DOHH2 (cell line): ENCODE measurements around the gene IFNLR1.

ENCODE experiments used
- CTCF ChIP-seq: fragments of 200-600 bp; sonication (generic); IDR thresholded peaks from one replicate; pipeline ENCODE4 v1.5.1; 2014; ENCODE audit warnings: antibody characterized with exemption, mild to moderate bottlenecking, low read depth, low read length; ENCODE audit not compliant: poor library complexity, severe bottlenecking
- EZH2phosphoT487 ChIP-seq: fragments of 200-600 bp; sonication (generic); IDR thresholded peaks from 2 replicates; pipeline ENCODE4 v1.6.1; 2017; ENCODE audit warnings: borderline replicate concordance, mild to moderate bottlenecking, antibody characterized with exemption, low read length, moderate library complexity, mixed read lengths

DNA sequence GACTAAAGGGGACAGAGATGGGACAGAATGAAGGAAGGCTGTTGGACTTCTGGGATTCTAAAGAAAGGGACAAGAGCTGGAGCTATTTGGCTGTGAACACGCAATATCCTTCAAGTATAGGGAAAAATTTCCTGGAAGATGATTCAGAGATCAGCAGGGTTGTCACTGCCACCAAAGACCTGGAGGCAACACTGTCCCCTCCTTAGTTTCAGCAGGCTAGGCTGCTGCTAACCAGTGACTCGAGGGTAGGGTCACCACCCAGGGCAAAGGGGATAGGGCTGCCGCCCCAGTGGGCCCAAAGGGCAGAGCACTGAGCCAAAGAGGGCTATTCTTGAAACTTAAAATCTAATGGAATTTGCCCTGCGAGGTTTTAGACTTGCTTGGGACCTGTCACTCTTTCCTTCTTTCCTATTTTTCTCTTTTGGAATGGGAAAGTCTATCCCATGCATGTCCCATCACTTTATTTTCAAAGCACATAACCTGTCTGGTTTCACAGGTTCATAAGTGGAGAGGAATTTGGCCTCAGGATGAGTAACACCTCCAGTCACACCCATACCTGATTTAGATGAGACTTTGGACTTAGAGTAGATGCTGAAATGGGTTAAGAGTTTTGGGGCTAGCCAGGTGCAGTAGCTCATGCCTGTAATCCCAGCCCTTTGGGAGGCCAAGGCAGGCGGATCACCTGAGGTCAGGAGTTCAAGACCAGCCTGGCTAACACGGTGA lies 11.9 kb downstream of the IFNLR1 start:
- TF ChIP-seq CTCF (no peak), EZH2phosphoT487 (no peak)
